Measurements from ENCODE around the gene CDK14. TPM values are rescaled to one million over a fixed set of nuclear protein-coding genes. Genes with fewer than 3 reads are reported as not detected.

The CDK14 gene
- total RNA-seq, 2 donors from 2014 or later, result 8.7 to 13.4 TPM

- no peak for TF ChIP-seq CTCF (conservative IDR thresholded peaks at IDR 0.05)
- H3K36me3 ChIP-seq (ENCODE audit: control insufficient read depth, insufficient read depth, low read length), result no peaks in the 10 kb centered on the region
- Mint-ChIP-seq H3K36me3 (ENCODE audit: low read depth) (no peaks in the 10 kb centered on the region), H3K4me1 (peaks cover 31% of the 10 kb centered on the region), H3K9me3 (no peaks in the 10 kb centered on the region), H3K27me3 (ENCODE audit: insufficient read depth) (no peaks in the 10 kb centered on the region), H3K27ac (no peak overlapping the region), H3K4me3 (no peak overlapping the region)
- 76 to 100% methylated on average over 1 to 3 of the region's 3 CpGs for WGBS, 2 experiments (ENCODE audit: insufficient coverage in 1 of 2, insufficient read length in 1 of 2)
- H3K27me3 ChIP-seq (ENCODE audit: control insufficient read depth, insufficient read depth, low read length, poor library complexity, severe bottlenecking), result no peaks in the 10 kb centered on the region
- H3K4me1 ChIP-seq (ENCODE audit: control insufficient read depth, insufficient read depth, low read length), result no peaks in the 10 kb centered on the region
- no peak overlapping the region for H3K4me3 ChIP-seq (ENCODE audit: low read length)
- H3K9me3 ChIP-seq (ENCODE audit: control insufficient read depth, low read length), result no peaks in the 10 kb centered on the region
- H3K27ac ChIP-seq (ENCODE audit: low read depth, low read length), result no peak overlapping the region
- DNase-seq, result no peak
- no peak overlapping the region for H3K9ac ChIP-seq (ENCODE audit: extremely low read depth, low read length, poor library complexity, severe bottlenecking)
Measured at GRCh38 chr7:90663176-90663575, 67.1 kb downstream of the CDK14 start.

DNA sequence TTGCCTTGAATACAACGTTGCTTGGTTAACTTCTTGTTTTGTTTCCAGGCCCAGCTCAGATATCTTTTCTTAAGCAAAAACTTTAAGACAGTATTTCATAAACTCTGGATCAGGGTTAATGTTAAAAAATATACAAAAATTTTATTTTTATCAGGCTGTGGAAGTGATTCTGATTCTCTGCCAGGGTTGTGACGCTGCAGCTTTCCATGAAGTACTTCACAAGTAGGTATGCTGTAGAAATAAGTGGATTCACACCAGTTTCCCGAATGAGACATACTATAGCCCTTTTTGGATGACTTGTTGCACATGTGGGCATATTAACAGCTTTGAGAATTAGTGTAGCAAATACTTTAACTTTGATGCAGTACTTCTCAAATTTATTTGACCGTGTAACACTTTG is 70.1 kb downstream of the CDK14 start:
- no peak for TF ChIP-seq CTCF (conservative IDR thresholded peaks at IDR 0.05)
- WGBS, 2 experiments (ENCODE audit: insufficient coverage in 1 of 2, insufficient read length in 1 of 2), result 93 to 94% methylated on average over 4 of the region's 4 CpGs
- H3K36me3 Mint-ChIP-seq (ENCODE audit: low read depth), result no peaks in the 10 kb centered on the region
- Histone ChIP-seq H3K27ac (ENCODE audit: low read depth, low read length) (no peak overlapping the region), H3K4me1 (ENCODE audit: control insufficient read depth, insufficient read depth, low read length) (no peaks in the 10 kb centered on the region), H3K27me3 (ENCODE audit: control insufficient read depth, insufficient read depth, low read length, poor library complexity, severe bottlenecking) (no peaks in the 10 kb centered on the region), H3K9me3 (ENCODE audit: control insufficient read depth, low read length) (no peaks in the 10 kb centered on the region), H3K36me3 (ENCODE audit: control insufficient read depth, insufficient read depth, low read length) (no peaks in the 10 kb centered on the region), H3K9ac (ENCODE audit: extremely low read depth, low read length, poor library complexity, severe bottlenecking) (no peak overlapping the region), H3K4me3 (ENCODE audit: low read length) (no peak overlapping the region)
- H3K4me3 Mint-ChIP-seq, result no peak overlapping the region
- H3K9me3 Mint-ChIP-seq, result no peaks in the 10 kb centered on the region
- H3K27ac Mint-ChIP-seq, result no peak overlapping the region
- no peak for DNase-seq
- H3K4me1 Mint-ChIP-seq, result peaks cover 17% of the 10 kb centered on the region
- no peaks in the 10 kb centered on the region for H3K27me3 Mint-ChIP-seq (ENCODE audit: insufficient read depth)

GRCh38 chr7:90668992-90669391 is 72.9 kb downstream of the CDK14 start:
- Mint-ChIP-seq H3K4me1 (peaks cover 4% of the 10 kb centered on the region), H3K27me3 (ENCODE audit: insufficient read depth) (no peaks in the 10 kb centered on the region), H3K36me3 (ENCODE audit: low read depth) (no peaks in the 10 kb centered on the region), H3K4me3 (no peak overlapping the region), H3K27ac (no peak overlapping the region), H3K9me3 (no peaks in the 10 kb centered on the region)
- TF ChIP-seq CTCF (conservative IDR thresholded peaks at IDR 0.05), result no peak
- no peak overlapping the region for H3K27ac ChIP-seq (ENCODE audit: low read depth, low read length)
- 50% methylated on average over 2 of the region's 2 CpGs; no CpG with 5 or more reads in 1 of the 2 experiments for WGBS, 2 experiments (ENCODE audit: insufficient coverage in 1 of 2, insufficient read length in 1 of 2)
- no peak overlapping the region for H3K4me3 ChIP-seq (ENCODE audit: low read length)
- no peak for DNase-seq
- no peak overlapping the region for H3K9ac ChIP-seq (ENCODE audit: extremely low read depth, low read length, poor library complexity, severe bottlenecking)
- no peaks in the 10 kb centered on the region for H3K4me1 ChIP-seq (ENCODE audit: control insufficient read depth, insufficient read depth, low read length)
- H3K9me3 ChIP-seq (ENCODE audit: control insufficient read depth, low read length), result no peaks in the 10 kb centered on the region
- no peaks in the 10 kb centered on the region for H3K36me3 ChIP-seq (ENCODE audit: control insufficient read depth, insufficient read depth, low read length)
- H3K27me3 ChIP-seq (ENCODE audit: control insufficient read depth, insufficient read depth, low read length, poor library complexity, severe bottlenecking), result no peaks in the 10 kb centered on the region
